H1 (cell line): ENCODE data around the gene SUCLG2.

Experiments used
- CHD2 ChIP-seq: IDR thresholded peaks from 2 replicates; pipeline ENCODE4 v1.6.1; 2012; ENCODE audit warnings: low read length, improper control_type of control experiment
- EZH2 ChIP-seq: fragments of 200-600 bp; sonication (generic); IDR thresholded peaks from 2 replicates; pipeline ENCODE4 v1.7.1; 2012; ENCODE audit warnings: low read depth, mild to moderate bottlenecking, moderate library complexity, low read length, inconsistent platforms; ENCODE audit not compliant: severe bottlenecking
- JUN ChIP-seq: IDR thresholded peaks from 2 replicates; pipeline ENCODE4 v1.6.1; 2011; ENCODE audit warnings: low read depth, mild to moderate bottlenecking, improper control_type of control experiment, low read length
- KDM5A ChIP-seq: fragments of 200-600 bp; IDR thresholded peaks from 2 replicates; pipeline ENCODE4 v1.7.1; 2012; ENCODE audit warnings: mild to moderate bottlenecking, low read length, inconsistent platforms, mixed read lengths
- POLR2AphosphoS5 ChIP-seq: IDR thresholded peaks from 2 replicates; pipeline ENCODE4 v1.6.1; 2011; ENCODE audit warnings: low read depth, low read length

- TF ChIP-seq JUN (no peak), POLR2AphosphoS5 (no peak), KDM5A (no peak), EZH2 (no peak), CHD2 (no peak)
These were observed 253.9 kb downstream of the SUCLG2 start for GRCh38 chr3:67400476-67400875.
